MM.1S (cell line): ENCODE results near the gene DAP.

ENCODE experiments used
- DNase-seq: peaks from one replicate; pipeline ENCODE4 v3.0.0-alpha.2; 2015
- H2AFZ ChIP-seq: fragments of 300-600 bp; sonication (generic); 2 replicates; pipeline ENCODE4 v1.6.0; 2016; ENCODE audit warnings: antibody characterized with exemption, low read length
- H3F3A ChIP-seq: fragments of 300-600 bp; sonication (generic); 2 replicates; pipeline ENCODE4 v1.6.1; 2016; ENCODE audit warnings: mild to moderate bottlenecking, antibody characterized with exemption, low read length, moderate library complexity, mixed read lengths; ENCODE audit not compliant: insufficient read depth
- H3K27ac ChIP-seq: fragments of 300-600 bp; sonication (generic); 2 replicates; pipeline ENCODE4 v1.5.1; 2016; ENCODE audit warnings: mild to moderate bottlenecking, low read length
- H3K27me3 ChIP-seq: fragments of 300-600 bp; sonication (generic); replicated peaks from 2 replicates; pipeline ENCODE4 v1.6.0; 2016; ENCODE audit warnings: low read length; ENCODE audit not compliant: insufficient read depth
- H3K36me3 ChIP-seq: fragments of 300-600 bp; sonication (generic); replicated peaks from 2 replicates; pipeline ENCODE4 v1.6.1; 2016; ENCODE audit warnings: mild to moderate bottlenecking, low read length, mixed read lengths; ENCODE audit not compliant: insufficient read depth
- H3K4me1 ChIP-seq: fragments of 300-600 bp; sonication (generic); 2 replicates; pipeline ENCODE4 v1.6.1; 2016; ENCODE audit warnings: low read length, mixed read lengths
- H3K4me2 ChIP-seq: fragments of 300-600 bp; sonication (generic); 2 replicates; pipeline ENCODE4 v1.6.0; 2016; ENCODE audit warnings: low read depth, low read length
- H3K4me3 ChIP-seq: fragments of 300-600 bp; sonication (generic); 2 replicates; pipeline ENCODE4 v1.5.1; 2016; ENCODE audit warnings: low read length, mixed read lengths
- H3K79me2 ChIP-seq: fragments of 300-600 bp; sonication (generic); 2 replicates; pipeline ENCODE4 v1.6.1; 2016; ENCODE audit warnings: mixed run types, low read length, mixed read lengths
- H3K9ac ChIP-seq: fragments of 300-600 bp; sonication (generic); 2 replicates; pipeline ENCODE4 v1.6.1; 2016; ENCODE audit warnings: low read length, mixed read lengths
- H3K9me2 ChIP-seq: fragments of 300-600 bp; sonication (generic); replicated peaks from 2 replicates; pipeline ENCODE4 v1.6.1; 2016; ENCODE audit warnings: mild to moderate bottlenecking, low read length, mixed read lengths; ENCODE audit not compliant: insufficient read depth
- H3K9me3 ChIP-seq: fragments of 300-600 bp; sonication (generic); replicated peaks from 2 replicates; pipeline ENCODE4 v1.6.1; 2016; ENCODE audit warnings: mild to moderate bottlenecking, low read length, mixed read lengths; ENCODE audit not compliant: insufficient read depth
- H4K20me1 ChIP-seq: fragments of 300-600 bp; sonication (generic); 2 replicates; pipeline ENCODE4 v1.6.1; 2016; ENCODE audit warnings: mild to moderate bottlenecking, low read length, moderate library complexity, mixed read lengths; ENCODE audit not compliant: insufficient read depth
- EZH2 ChIP-seq: fragments of 300-600 bp; sonication (generic); optimal IDR thresholded peaks from 2 replicates; pipeline ENCODE3; 2017; ENCODE audit warnings: low read depth, mild to moderate bottlenecking, antibody characterized with exemption, low read length, mixed read lengths
- EZH2phosphoT487 ChIP-seq: fragments of 300-600 bp; sonication (generic); IDR thresholded peaks from 2 replicates; pipeline ENCODE4 v1.6.1; 2018; ENCODE audit warnings: antibody characterized with exemption, low read length
- TF ChIP-seq, protein P1 (sequence below): fragments of 300-600 bp; sonication (generic); IDR thresholded peaks from 2 replicates; pipeline ENCODE4 v1.5.1; 2016; ENCODE audit warnings: antibody characterized with exemption, low read length, mixed read lengths

DAP gene

DNA sequence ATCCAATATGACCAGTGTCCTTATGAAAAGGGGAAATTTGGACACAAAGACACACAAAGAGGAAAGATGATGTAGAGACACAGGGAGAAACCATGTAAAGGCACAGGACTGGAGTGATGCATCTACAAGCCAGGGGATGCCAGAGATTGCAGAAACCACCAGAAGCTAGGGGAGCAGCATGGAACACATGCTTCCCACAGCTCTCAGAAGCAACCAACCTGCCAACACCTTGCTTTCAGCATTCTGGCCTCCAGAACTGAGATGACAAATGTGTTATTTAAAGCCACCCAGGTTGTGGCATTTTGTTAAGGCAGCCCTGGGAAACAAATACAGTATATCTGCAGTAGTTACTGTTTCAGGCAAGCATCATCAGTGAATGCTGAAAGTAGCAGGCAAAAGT, 23.2 kb downstream of the DAP start:
- H3K36me3 ChIP-seq: no peaks in the 10 kb centered on the region; the same call in 1 of the 2 replicates

DNA sequence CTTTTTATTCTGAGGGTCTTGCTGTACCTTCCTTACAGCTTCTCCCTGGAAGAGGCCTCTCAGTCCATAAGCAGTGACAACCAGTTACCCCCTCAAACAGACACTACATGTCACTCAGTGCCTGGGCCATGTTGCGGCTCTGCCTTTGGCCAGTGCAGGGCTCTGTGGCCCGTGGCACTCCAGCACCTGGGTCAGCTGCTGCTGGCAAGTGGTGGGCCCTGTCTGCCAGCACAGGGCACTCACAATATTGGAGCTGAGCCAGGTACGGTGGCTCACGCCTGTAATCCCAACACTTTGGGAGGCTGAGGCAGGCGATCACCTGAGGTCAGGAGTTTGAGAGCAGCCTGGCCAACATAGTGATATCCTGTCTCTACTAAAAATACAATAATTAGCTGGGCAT, 24.2 kb downstream of the DAP start:
- H3K4me2 ChIP-seq: no peak overlapping the region

More for the DNA sequence above, 23.2 kb downstream of the DAP start:
- Histone ChIP-seq H3F3A (no peaks in the 10 kb centered on the region), H3K79me2 (peaks cover 8% of the 10 kb centered on the region; the same call in 1 of the 2 replicates), H3K4me1 (no peaks in the 10 kb centered on the region), H3K9me2 (no peaks in the 10 kb centered on the region), H3K27ac (no peak overlapping the region), H2AFZ (no peak overlapping the region), H3K9me3 (no peaks in the 10 kb centered on the region), H4K20me1 (no peaks in the 10 kb centered on the region), H3K27me3 (no peaks in the 10 kb centered on the region), H3K4me2 (no peak overlapping the region), H3K9ac (no peak overlapping the region), H3K4me3 (no peak overlapping the region)
- TF ChIP-seq EZH2phosphoT487 (no peak), EZH2 (no peak)
- no peak for DNase-seq

DNA sequence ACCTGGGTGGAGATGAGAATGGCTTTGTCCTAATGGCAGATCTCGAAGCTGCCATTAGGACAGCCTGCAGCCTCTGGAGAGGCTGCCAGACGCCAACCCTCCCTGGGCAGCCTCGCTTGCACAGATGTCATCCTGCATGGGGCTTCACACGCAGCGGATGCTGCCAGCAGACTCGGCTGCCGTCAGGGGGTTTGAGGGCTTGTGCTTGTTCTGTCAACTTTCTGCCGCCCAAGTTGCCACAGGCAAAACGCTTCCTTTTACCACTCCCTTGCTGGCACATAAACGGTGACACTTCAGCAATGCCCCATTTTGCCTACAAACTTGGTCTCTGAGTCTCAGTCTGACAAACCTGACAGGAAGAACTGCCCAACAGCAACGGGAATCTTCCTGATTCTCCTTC, 24.7 kb downstream of the DAP start:
- TF ChIP-seq EZH2phosphoT487: no peak
- no peak for TF ChIP-seq EZH2
- TF ChIP-seq, protein P1, sequence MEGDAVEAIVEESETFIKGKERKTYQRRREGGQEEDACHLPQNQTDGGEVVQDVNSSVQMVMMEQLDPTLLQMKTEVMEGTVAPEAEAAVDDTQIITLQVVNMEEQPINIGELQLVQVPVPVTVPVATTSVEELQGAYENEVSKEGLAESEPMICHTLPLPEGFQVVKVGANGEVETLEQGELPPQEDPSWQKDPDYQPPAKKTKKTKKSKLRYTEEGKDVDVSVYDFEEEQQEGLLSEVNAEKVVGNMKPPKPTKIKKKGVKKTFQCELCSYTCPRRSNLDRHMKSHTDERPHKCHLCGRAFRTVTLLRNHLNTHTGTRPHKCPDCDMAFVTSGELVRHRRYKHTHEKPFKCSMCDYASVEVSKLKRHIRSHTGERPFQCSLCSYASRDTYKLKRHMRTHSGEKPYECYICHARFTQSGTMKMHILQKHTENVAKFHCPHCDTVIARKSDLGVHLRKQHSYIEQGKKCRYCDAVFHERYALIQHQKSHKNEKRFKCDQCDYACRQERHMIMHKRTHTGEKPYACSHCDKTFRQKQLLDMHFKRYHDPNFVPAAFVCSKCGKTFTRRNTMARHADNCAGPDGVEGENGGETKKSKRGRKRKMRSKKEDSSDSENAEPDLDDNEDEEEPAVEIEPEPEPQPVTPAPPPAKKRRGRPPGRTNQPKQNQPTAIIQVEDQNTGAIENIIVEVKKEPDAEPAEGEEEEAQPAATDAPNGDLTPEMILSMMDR: no peak
- Histone ChIP-seq H3F3A (no peaks in the 10 kb centered on the region), H3K79me2 (peaks cover 8% of the 10 kb centered on the region; the same call in 1 of the 2 replicates), H3K4me2 (no peak overlapping the region), H3K9me2 (no peaks in the 10 kb centered on the region), H3K9me3 (no peaks in the 10 kb centered on the region), H4K20me1 (no peaks in the 10 kb centered on the region), H3K4me3 (no peak overlapping the region), H3K9ac (no peak overlapping the region), H3K27me3 (no peaks in the 10 kb centered on the region), H2AFZ (no peak overlapping the region), H3K36me3 (no peaks in the 10 kb centered on the region; the same call in 1 of the 2 replicates), H3K27ac (no peak overlapping the region), H3K4me1 (no peaks in the 10 kb centered on the region)
- DNase-seq: no peak

More for the DNA sequence above, 24.2 kb downstream of the DAP start:
- DNase-seq: no peak
- H3K27me3 ChIP-seq: no peaks in the 10 kb centered on the region
- no peaks in the 10 kb centered on the region for H3F3A ChIP-seq
- no peak overlapping the region for H3K4me3 ChIP-seq
- H3K79me2 ChIP-seq: peaks cover 8% of the 10 kb centered on the region; the same call in 1 of the 2 replicates
- no peak overlapping the region for H2AFZ ChIP-seq
- H4K20me1 ChIP-seq: no peaks in the 10 kb centered on the region
- no peaks in the 10 kb centered on the region for H3K4me1 ChIP-seq
- H3K27ac ChIP-seq: no peak overlapping the region
- H3K36me3 ChIP-seq: no peaks in the 10 kb centered on the region; the same call in 1 of the 2 replicates
- H3K9ac ChIP-seq: no peak overlapping the region
- TF ChIP-seq, protein P1: no peak
- TF ChIP-seq EZH2phosphoT487 (no peak), EZH2 (no peak)
- no peaks in the 10 kb centered on the region for H3K9me3 ChIP-seq
- no peaks in the 10 kb centered on the region for H3K9me2 ChIP-seq

DNA sequence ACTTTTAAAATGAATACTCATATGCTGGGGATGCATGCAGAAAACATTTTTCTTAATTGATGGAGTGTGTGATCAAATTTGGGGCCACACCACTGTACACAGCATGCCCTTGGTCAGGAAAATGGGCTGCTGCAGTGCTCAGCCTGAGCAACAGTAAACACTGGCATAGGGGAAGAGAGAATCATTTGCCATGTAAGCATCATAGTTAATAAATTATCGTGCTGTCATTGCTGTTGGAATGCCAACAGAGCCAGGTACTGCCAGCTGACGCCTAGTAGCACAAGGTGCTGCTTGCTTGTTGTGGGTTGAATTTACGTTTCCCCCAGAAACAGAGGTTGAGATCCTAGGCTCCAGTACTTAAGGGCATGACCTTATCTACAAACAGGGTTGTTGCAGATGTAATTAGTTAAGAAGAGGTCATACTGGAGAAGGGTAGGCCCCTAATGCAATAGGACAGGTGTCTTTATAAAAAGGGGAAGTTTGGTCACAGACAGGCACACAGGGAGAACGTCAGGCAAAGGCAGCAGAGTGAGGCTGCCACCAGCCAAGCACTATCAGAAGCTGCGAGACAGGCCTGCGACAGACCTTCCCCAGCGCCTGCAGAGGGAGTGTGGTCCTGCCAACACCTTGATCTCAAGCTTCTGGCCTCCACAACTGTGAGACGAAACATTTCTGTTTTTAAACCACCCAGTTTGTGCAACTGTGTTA, 25.3 kb downstream of the DAP start:
- H3K4me3 ChIP-seq: no peak overlapping the region
- no peaks in the 10 kb centered on the region for H3K9me3 ChIP-seq
- H3K79me2 ChIP-seq: peaks cover 8% of the 10 kb centered on the region; the same call in 1 of the 2 replicates
- H3K9ac ChIP-seq: no peak overlapping the region
- DNase-seq: no peak
- TF ChIP-seq, protein P1: no peak
- TF ChIP-seq EZH2phosphoT487: no peak
- no peak for TF ChIP-seq EZH2
- H3K4me1 ChIP-seq: no peaks in the 10 kb centered on the region
- H3K27ac ChIP-seq: no peak overlapping the region
- H3F3A ChIP-seq: no peaks in the 10 kb centered on the region
- H3K9me2 ChIP-seq: no peaks in the 10 kb centered on the region
- H3K36me3 ChIP-seq: no peaks in the 10 kb centered on the region; the same call in 1 of the 2 replicates
- H3K4me2 ChIP-seq: no peak overlapping the region
- no peaks in the 10 kb centered on the region for H4K20me1 ChIP-seq
- no peak overlapping the region for H2AFZ ChIP-seq
- H3K27me3 ChIP-seq: no peaks in the 10 kb centered on the region
